Spleen (tissue), 7 donors: ENCODE data around the gene CPNE9.

Experiments
- CTCF ChIP-seq, 11 experiments: fragments of 200-600 bp in 7 of 11; fragments of 450-650 bp in 4 of 11; sonication (generic) in 4 of 11; IDR thresholded peaks in 8 of 11; conservative IDR thresholded peaks in 3 of 11; 1 replicate in 7 of 11; 2 replicates in 4 of 11; pipeline versions ENCODE4 v1.4.0 to v1.8.0; 2016 to 2021; ENCODE audit warnings: antibody characterized with exemption in 11 of 11, inconsistent platforms in 4 of 11, mild to moderate bottlenecking in 1 of 11
- POLR2A ChIP-seq, 3 donors: fragments of 450-650 bp; IDR thresholded peaks; one replicate each; pipeline ENCODE4 v1.5.1; 2017; ENCODE audit warnings: antibody characterized with exemption in 3 of 3, mild to moderate bottlenecking in 1 of 3
- POLR2AphosphoS5 ChIP-seq, 3 donors: sonication (generic); formaldehyde crosslinking; IDR thresholded peaks; one replicate each; pipeline ENCODE4 v1.5.1; 2017; ENCODE audit warnings: antibody characterized with exemption in 3 of 3
- donor health status: DM: no; HTN: no; CAD: no; lungs with moderate emphysema.
- donor health status: DM: no; HTN: no; CAD: no.
- donor health status: DM: no; HTN: no; CAD: no.

- TF ChIP-seq POLR2AphosphoS5 (IDR thresholded peaks at IDR 0.05) = no peak
- TF ChIP-seq CTCF (IDR thresholded peaks at IDR 0.05 in 8 of 11, conservative IDR thresholded peaks at IDR 0.05 in 3 of 11) = peak in 2 of 11 experiments; percentile 33 to 35
- no peak for TF ChIP-seq POLR2A (IDR thresholded peaks at IDR 0.05)
Measured at GRCh38 chr3:9730657-9731205, 27.1 kb downstream of the CPNE9 start.
